GM23338 (cell line): Measurements from ENCODE around the gene HERPUD2. TPM values are rescaled to one million over a fixed set of nuclear protein-coding genes. Genes with fewer than 3 reads are reported as not detected.

Experiments used
- ATAC-seq: fragments of 200-7000 bp; cut with Tn5 transposase; 3 replicates; pipeline ENCODE4 v1.9.1; 2020
- DNase-seq: peaks from one replicate; pipeline ENCODE4 v3.0.0-alpha.2; 2015; ENCODE audit warnings: low spot score
- H2AFZ ChIP-seq: fragments of 200-600 bp; sonication (generic); 2 replicates; pipeline ENCODE4 v1.8.0; 2016; ENCODE audit warnings: antibody characterized with exemption, mild to moderate bottlenecking, moderate library complexity
- H3F3A ChIP-seq: fragments of 200-600 bp; sonication (generic); replicated peaks from 2 replicates; pipeline ENCODE4 v1.8.0; 2017; ENCODE audit warnings: antibody characterized with exemption, mixed run types, low read depth
- H3K27ac ChIP-seq: fragments of 200-600 bp; sonication (generic); 2 replicates; pipeline ENCODE4 v1.6.1; 2016; ENCODE audit warnings: low read depth
- H3K27me3 ChIP-seq: fragments of 200-600 bp; sonication (generic); 2 replicates; pipeline ENCODE4 v1.8.0; 2016; ENCODE audit warnings: mild to moderate bottlenecking, mixed run types, moderate library complexity; ENCODE audit not compliant: insufficient read depth
- H3K36me3 ChIP-seq: fragments of 200-600 bp; sonication (generic); 2 replicates; pipeline ENCODE4 v1.8.0; 2016; ENCODE audit warnings: mild to moderate bottlenecking; ENCODE audit not compliant: insufficient read depth
- H3K4me1 ChIP-seq: fragments of 200-600 bp; sonication (generic); 2 replicates; pipeline ENCODE4 v1.8.0; 2016; ENCODE audit warnings: mild to moderate bottlenecking, moderate library complexity; ENCODE audit not compliant: insufficient read depth
- H3K4me2 ChIP-seq: fragments of 200-600 bp; sonication (generic); 2 replicates; pipeline ENCODE4 v1.7.1; 2017; ENCODE audit warnings: mixed run types
- H3K4me3 ChIP-seq: fragments of 200-600 bp; sonication (generic); 2 replicates; pipeline ENCODE4 v1.6.1; 2016; ENCODE audit warnings: mixed run types
- H3K79me2 ChIP-seq: fragments of 200-600 bp; sonication (generic); replicated peaks from 2 replicates; pipeline ENCODE4 v1.8.0; 2017; ENCODE audit warnings: mild to moderate bottlenecking; ENCODE audit not compliant: insufficient read depth
- H3K9me2 ChIP-seq: fragments of 200-600 bp; sonication (generic); 2 replicates; pipeline ENCODE4 v1.8.0; 2017; ENCODE audit not compliant: insufficient read depth
- H4K20me1 ChIP-seq: fragments of 200-600 bp; sonication (generic); replicated peaks from 2 replicates; pipeline ENCODE4 v1.8.0; 2017; ENCODE audit warnings: mild to moderate bottlenecking; ENCODE audit not compliant: insufficient read depth
- H3K27ac Mint-ChIP-seq: 2 replicates; pipeline ENCODE4 v1.8.0; 2020; ENCODE audit warnings: inconsistent platforms, mild to moderate bottlenecking, moderate library complexity, mixed read lengths
- H3K27me3 Mint-ChIP-seq: 3 replicates; pipeline ENCODE4 v1.8.0; 2022; ENCODE audit warnings: low read depth, mild to moderate bottlenecking, moderate library complexity, mixed read lengths, inconsistent platforms; ENCODE audit not compliant: insufficient read depth, poor library complexity
- H3K36me3 Mint-ChIP-seq: 3 replicates; pipeline ENCODE4 v1.8.0; 2021; ENCODE audit warnings: low read depth, mild to moderate bottlenecking, inconsistent platforms, moderate library complexity, mixed read lengths
- H3K4me1 Mint-ChIP-seq: 3 replicates; pipeline ENCODE4 v1.8.0; 2020; ENCODE audit warnings: mild to moderate bottlenecking, inconsistent platforms, mixed read lengths
- H3K4me3 Mint-ChIP-seq: 3 replicates; pipeline ENCODE4 v1.8.0; 2021; ENCODE audit warnings: moderate library complexity, mild to moderate bottlenecking, inconsistent platforms, mixed read lengths
- H3K9me3 Mint-ChIP-seq: 3 replicates; pipeline ENCODE4 v1.8.0; 2020; ENCODE audit warnings: moderate library complexity, mild to moderate bottlenecking, inconsistent platforms, mixed read lengths
- CREB1 ChIP-seq: fragments of 250-450 bp; sonication (Bioruptor Pico); IDR thresholded peaks from 2 replicates; pipeline ENCODE4 v1.5.0; 2020; ENCODE audit warnings: low read depth, mild to moderate bottlenecking, moderate library complexity
- EZH2 ChIP-seq: fragments of 200-600 bp; sonication (generic); IDR thresholded peaks from one replicate; pipeline ENCODE4 v1.8.0; 2017; ENCODE audit warnings: antibody characterized with exemption, mild to moderate bottlenecking, low read depth; ENCODE audit not compliant: unreplicated experiment
- JUNB ChIP-seq: IDR thresholded peaks from one replicate; pipeline ENCODE4 v1.6.1; 2016; ENCODE audit warnings: antibody characterized with exemption; ENCODE audit not compliant: unreplicated experiment
- NANOG ChIP-seq: IDR thresholded peaks from 2 replicates; pipeline ENCODE4 v1.6.1; 2016; ENCODE audit warnings: antibody characterized with exemption, borderline replicate concordance
- POLR2AphosphoS5 ChIP-seq: IDR thresholded peaks from 2 replicates; pipeline ENCODE4 v1.6.1; 2016; ENCODE audit warnings: antibody characterized with exemption, low read depth
- STAT1 ChIP-seq: IDR thresholded peaks from one replicate; pipeline ENCODE4 v1.6.1; 2016; ENCODE audit warnings: antibody characterized with exemption; ENCODE audit not compliant: unreplicated experiment
- ZNF331 ChIP-seq: fragments of 250-450 bp; sonication (Bioruptor Pico); IDR thresholded peaks from 2 replicates; pipeline ENCODE4 v1.5.0; 2020; ENCODE audit warnings: low read depth, mild to moderate bottlenecking, moderate library complexity
- polyA plus RNA-seq: library from polyadenylated mRNA; unstranded; fragments of >200 nt; fragmentation: Nextera tagmentation; extraction: Ambion mirVana; gene quantifications from 2 replicates; pipeline ENCODE4 v1.2.1, GENCODE V29; 2016
- total RNA-seq: library from RNA; depleted of rRNA; stranded (reverse); fragments of >200 nt; shearing (Covaris generic); gene quantifications from 2 replicates; pipeline ENCODE4 v1.2.3, GENCODE V29; 2014
- TF ChIP-seq, protein P1 (sequence below), 2 experiments: fragments of 200-600 bp in 1 of 2; sonication (generic) in 1 of 2; conservative IDR thresholded peaks; 2 replicates each; pipeline versions ENCODE4 v1.5.1 to v1.6.1; 2016 to 2017; ENCODE audit warnings: antibody characterized with exemption in 2 of 2, low read depth in 2 of 2, mild to moderate bottlenecking in 2 of 2, moderate library complexity in 1 of 2
- TF ChIP-seq, protein P2 (sequence below): IDR thresholded peaks from one replicate; pipeline ENCODE4 v1.6.1; 2018; ENCODE audit warnings: antibody characterized with exemption; ENCODE audit not compliant: unreplicated experiment
- TF ChIP-seq, protein P3 (sequence below): IDR thresholded peaks from 2 replicates; pipeline ENCODE4 v1.6.1; 2016; ENCODE audit warnings: antibody characterized with exemption

The HERPUD2 gene
- total and polyA plus RNA-seq, 2 experiments from 2014 or later, result 8.0 to 12.0 TPM

DNA sequence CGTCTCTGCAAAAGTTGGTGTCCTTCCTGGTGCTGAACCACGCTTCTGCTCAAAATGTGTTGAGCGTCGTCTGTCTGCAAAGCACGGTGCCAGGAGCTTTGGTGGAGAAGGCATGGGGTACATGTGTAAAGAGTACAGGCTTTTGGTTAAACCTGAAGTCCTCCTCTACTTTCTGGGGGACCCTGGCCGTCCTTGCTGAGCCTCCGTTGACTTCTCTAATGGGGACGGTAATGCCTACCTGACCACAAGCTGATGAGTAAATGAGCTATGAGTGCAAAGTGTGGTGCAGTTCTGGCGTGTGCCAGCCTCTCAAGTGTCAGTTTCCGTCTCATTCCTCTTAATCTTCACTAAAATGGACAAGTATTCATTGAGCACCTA lies 527 bp upstream of the HERPUD2 start (continued):
- TF ChIP-seq, protein P1, sequence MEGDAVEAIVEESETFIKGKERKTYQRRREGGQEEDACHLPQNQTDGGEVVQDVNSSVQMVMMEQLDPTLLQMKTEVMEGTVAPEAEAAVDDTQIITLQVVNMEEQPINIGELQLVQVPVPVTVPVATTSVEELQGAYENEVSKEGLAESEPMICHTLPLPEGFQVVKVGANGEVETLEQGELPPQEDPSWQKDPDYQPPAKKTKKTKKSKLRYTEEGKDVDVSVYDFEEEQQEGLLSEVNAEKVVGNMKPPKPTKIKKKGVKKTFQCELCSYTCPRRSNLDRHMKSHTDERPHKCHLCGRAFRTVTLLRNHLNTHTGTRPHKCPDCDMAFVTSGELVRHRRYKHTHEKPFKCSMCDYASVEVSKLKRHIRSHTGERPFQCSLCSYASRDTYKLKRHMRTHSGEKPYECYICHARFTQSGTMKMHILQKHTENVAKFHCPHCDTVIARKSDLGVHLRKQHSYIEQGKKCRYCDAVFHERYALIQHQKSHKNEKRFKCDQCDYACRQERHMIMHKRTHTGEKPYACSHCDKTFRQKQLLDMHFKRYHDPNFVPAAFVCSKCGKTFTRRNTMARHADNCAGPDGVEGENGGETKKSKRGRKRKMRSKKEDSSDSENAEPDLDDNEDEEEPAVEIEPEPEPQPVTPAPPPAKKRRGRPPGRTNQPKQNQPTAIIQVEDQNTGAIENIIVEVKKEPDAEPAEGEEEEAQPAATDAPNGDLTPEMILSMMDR (conservative IDR thresholded peaks at IDR 0.05; ENCODE audit: low read depth in 2 of 2), result no peak
- TF ChIP-seq POLR2AphosphoS5, result no peak
- TF ChIP-seq, protein P2, sequence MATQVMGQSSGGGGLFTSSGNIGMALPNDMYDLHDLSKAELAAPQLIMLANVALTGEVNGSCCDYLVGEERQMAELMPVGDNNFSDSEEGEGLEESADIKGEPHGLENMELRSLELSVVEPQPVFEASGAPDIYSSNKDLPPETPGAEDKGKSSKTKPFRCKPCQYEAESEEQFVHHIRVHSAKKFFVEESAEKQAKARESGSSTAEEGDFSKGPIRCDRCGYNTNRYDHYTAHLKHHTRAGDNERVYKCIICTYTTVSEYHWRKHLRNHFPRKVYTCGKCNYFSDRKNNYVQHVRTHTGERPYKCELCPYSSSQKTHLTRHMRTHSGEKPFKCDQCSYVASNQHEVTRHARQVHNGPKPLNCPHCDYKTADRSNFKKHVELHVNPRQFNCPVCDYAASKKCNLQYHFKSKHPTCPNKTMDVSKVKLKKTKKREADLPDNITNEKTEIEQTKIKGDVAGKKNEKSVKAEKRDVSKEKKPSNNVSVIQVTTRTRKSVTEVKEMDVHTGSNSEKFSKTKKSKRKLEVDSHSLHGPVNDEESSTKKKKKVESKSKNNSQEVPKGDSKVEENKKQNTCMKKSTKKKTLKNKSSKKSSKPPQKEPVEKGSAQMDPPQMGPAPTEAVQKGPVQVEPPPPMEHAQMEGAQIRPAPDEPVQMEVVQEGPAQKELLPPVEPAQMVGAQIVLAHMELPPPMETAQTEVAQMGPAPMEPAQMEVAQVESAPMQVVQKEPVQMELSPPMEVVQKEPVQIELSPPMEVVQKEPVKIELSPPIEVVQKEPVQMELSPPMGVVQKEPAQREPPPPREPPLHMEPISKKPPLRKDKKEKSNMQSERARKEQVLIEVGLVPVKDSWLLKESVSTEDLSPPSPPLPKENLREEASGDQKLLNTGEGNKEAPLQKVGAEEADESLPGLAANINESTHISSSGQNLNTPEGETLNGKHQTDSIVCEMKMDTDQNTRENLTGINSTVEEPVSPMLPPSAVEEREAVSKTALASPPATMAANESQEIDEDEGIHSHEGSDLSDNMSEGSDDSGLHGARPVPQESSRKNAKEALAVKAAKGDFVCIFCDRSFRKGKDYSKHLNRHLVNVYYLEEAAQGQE, result no peak

DNA sequence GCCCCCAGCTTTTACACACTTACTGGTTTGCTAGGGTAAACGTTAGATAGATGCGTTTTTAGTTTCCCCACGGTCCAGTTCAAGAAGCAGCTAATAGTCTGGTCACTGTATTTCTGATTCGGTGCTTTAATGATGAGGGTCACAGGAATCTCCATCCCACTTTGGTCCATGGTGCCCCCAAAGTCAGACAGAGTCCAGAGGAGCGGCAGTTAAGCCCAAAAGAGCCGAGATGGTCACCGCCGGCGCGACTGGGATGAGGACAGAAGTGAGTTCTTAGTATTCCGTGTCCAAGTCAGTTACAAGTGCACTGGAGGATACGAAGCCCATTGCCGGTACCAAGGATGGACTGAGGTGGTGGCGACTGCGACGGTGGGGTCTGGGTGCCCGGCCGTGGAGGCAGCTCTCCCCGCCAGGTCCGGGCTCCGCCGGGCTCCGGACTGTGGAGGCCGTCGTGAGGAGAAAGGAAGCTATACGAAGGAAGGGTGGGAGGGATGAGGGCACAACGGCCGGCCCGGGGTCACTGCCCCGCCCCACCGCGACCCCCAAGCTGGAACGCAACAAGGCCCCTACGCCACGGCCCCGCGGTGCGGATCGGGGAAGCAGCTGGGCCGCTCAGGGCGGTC lies 663 bp downstream of the HERPUD2 start:
- H3K9me3 Mint-ChIP-seq, result peaks cover 20% of the 10 kb centered on the region; the same call in 2 of the 3 replicates
- H4K20me1 ChIP-seq, result peaks cover 18% of the 10 kb centered on the region
- H3K79me2 ChIP-seq, result peaks cover 33% of the 10 kb centered on the region
- H3K27me3 ChIP-seq, result peaks cover 29% of the 10 kb centered on the region
- H3K4me1 ChIP-seq, result peaks cover 17% of the 10 kb centered on the region
- H3K27ac Mint-ChIP-seq, result no peak overlapping the region
- H3K4me2 ChIP-seq, result peak overlapping the region; percentile 97
- H3K4me3 Mint-ChIP-seq, result peak overlapping the region; percentile 94
- H3K27me3 Mint-ChIP-seq, result peaks cover 11% of the 10 kb centered on the region
- DNase-seq (no peak), ATAC-seq (peak; percentile 53)
- no peaks in the 10 kb centered on the region for H3F3A ChIP-seq
- no peaks in the 10 kb centered on the region for H3K36me3 ChIP-seq
- peak overlapping the region; percentile 87; the same call in 1 of the 2 replicates for H3K27ac ChIP-seq
- H3K4me3 ChIP-seq, result peak overlapping the region; percentile 97
- no peaks in the 10 kb centered on the region for H3K9me2 ChIP-seq
- TF ChIP-seq EZH2 (no peak), JUNB (no peak), ZNF331 (no peak), CREB1 (CRISPR knock-in tag) (no peak), STAT1 (no peak), NANOG (no peak)
- TF ChIP-seq, protein P1 (conservative IDR thresholded peaks at IDR 0.05; ENCODE audit: low read depth in 2 of 2), result no peak
- TF ChIP-seq, protein P3, sequence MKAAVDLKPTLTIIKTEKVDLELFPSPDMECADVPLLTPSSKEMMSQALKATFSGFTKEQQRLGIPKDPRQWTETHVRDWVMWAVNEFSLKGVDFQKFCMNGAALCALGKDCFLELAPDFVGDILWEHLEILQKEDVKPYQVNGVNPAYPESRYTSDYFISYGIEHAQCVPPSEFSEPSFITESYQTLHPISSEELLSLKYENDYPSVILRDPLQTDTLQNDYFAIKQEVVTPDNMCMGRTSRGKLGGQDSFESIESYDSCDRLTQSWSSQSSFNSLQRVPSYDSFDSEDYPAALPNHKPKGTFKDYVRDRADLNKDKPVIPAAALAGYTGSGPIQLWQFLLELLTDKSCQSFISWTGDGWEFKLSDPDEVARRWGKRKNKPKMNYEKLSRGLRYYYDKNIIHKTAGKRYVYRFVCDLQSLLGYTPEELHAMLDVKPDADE, result no peak
- H3K36me3 Mint-ChIP-seq, result peaks cover 27% of the 10 kb centered on the region
- H3K4me1 Mint-ChIP-seq, result peaks cover 31% of the 10 kb centered on the region
- H2AFZ ChIP-seq, result peak overlapping the region; percentile 95
